Transverse colon (tissue), 4 donors: ENCODE measurements around the gene RACGAP1. TPM values are rescaled to one million over a fixed set of nuclear protein-coding genes. Genes with fewer than 3 reads are reported as not detected.

ENCODE experiments used
- DNase-seq: peaks from one replicate; pipeline ENCODE4 v3.0.0-alpha.2; 2019
- H3K27ac ChIP-seq, 4 donors: fragments of 200-600 bp; sonication (generic); 2 replicates each; pipeline ENCODE4 v1.5.1; 2016 to 2018; ENCODE audit warnings: inconsistent platforms in 4 of 4
- H3K27me3 ChIP-seq: fragments of 200-600 bp; sonication (generic); 2 replicates; pipeline ENCODE4 v1.5.1; 2017; ENCODE audit warnings: inconsistent platforms
- H3K36me3 ChIP-seq, 4 donors: fragments of 200-600 bp; sonication (generic); 2 replicates each; pipeline ENCODE4 v1.5.1; 2017 to 2019; ENCODE audit warnings: inconsistent platforms in 4 of 4
- H3K4me1 ChIP-seq, 4 donors: fragments of 200-600 bp; sonication (generic); 2 replicates each; pipeline ENCODE4 v1.5.1; 2017 to 2020; ENCODE audit warnings: inconsistent platforms in 4 of 4
- H3K4me3 ChIP-seq, 4 donors: fragments of 200-600 bp; sonication (generic); 1 replicate in 1 of 4; 2 replicates in 3 of 4; pipeline versions ENCODE4 v1.5.1 to v1.6.1; 2017 to 2019; ENCODE audit warnings: inconsistent platforms in 4 of 4
- H3K9me3 ChIP-seq, 2 donors: fragments of 200-600 bp; sonication (generic); 2 replicates each; pipeline ENCODE4 v1.5.1; 2017 to 2019; ENCODE audit warnings: inconsistent platforms in 2 of 2
- CTCF ChIP-seq, 5 experiments: fragments of 200-600 bp in 3 of 5; fragments of 450-650 bp in 2 of 5; sonication (generic) in 3 of 5; IDR thresholded peaks; 1 replicate in 2 of 5; 2 replicates in 3 of 5; pipeline ENCODE4 v1.5.1; 2016 to 2017; ENCODE audit warnings: antibody characterized with exemption in 5 of 5, inconsistent platforms in 3 of 5, mild to moderate bottlenecking in 2 of 5, moderate library complexity in 1 of 5
- EP300 ChIP-seq: sonication (generic); formaldehyde crosslinking; IDR thresholded peaks from one replicate; pipeline ENCODE4 v1.6.1; 2017; ENCODE audit warnings: antibody characterized with exemption, low read depth
- POLR2A ChIP-seq: fragments of 450-650 bp; IDR thresholded peaks from one replicate; pipeline ENCODE4 v1.6.1; 2016; ENCODE audit warnings: antibody characterized with exemption, mild to moderate bottlenecking, moderate library complexity
- POLR2AphosphoS5 ChIP-seq, 3 donors: sonication (generic); formaldehyde crosslinking; IDR thresholded peaks; one replicate each; pipeline ENCODE4 v1.6.1; 2016; ENCODE audit warnings: antibody characterized with exemption in 3 of 3
- WGBS, 2 donors: methylation state at CpG; one replicate each; pipeline ENCODE4 v1.1.5; 2018; ENCODE audit warnings: low coverage in 1 of 2; 5-methylcytosine and 5-hydroxymethylcytosine counted together
- in situ Hi-C, 4 donors: fragments of 200-750 bp; cut with MboI; loops; one replicate each; pipeline versions ENCODE4 v1.15.0 to v1.15.1; 2017; ENCODE audit warnings: low sequenced_read_pairs in 3 of 4, low pct_ligation_motif_present in 1 of 4, low pct_unique_long_range_greater_than_20kb in 1 of 4
- intact Hi-C: fragments of 100-400 bp; cut with DNase I; formaldehyde crosslinking; loops from one replicate; pipeline ENCODE4 v1.15.1; 2023; ENCODE audit warnings: low total_unique reads
- total RNA-seq, 4 donors: library from RNA; depleted of rRNA; stranded (reverse); fragments of >200 nt; gene quantifications; one replicate each; pipeline ENCODE4 v1.1.0, GENCODE V29; 2016

The RACGAP1 gene
- total RNA-seq, 4 donors from 2014 or later, result 5.0 to 13.4 (median 9.3) TPM

DNA sequence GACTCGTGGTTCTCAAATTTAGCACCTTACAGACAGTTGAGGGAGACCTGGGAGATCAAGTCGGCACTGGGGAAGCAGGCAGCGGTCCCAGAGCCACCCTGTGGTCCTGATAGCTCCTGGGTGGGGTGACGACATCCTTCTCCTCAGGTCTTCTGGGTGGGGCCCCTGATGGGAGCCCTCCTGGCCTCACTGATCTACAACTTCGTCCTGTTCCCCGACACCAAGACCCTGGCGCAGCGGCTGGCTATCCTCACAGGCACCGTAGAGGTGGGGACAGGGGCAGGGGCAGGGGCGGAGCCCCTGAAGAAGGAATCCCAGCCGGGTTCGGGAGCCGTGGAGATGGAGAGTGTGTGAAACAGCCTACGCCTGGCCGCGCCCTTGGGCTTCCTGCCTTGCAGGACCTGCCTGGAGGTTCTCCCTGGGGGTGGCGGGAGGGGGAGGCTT lies 50.0 kb downstream of the RACGAP1 start:
- 71% methylated on average over 17 of the region's 17 CpGs; no CpG with 5 or more reads in 1 of the 2 donors for WGBS, 2 donors
- no peak for DNase-seq
- intact Hi-C loops (no loop called here), in situ Hi-C loops (loop anchor here in 1 of 4 donors (10.0 kb wide), 1 partner anchor 79 kb away; the partner anchor contains the start of gene ASIC1)
- TF ChIP-seq POLR2AphosphoS5 (IDR thresholded peaks at IDR 0.05) (no peak), POLR2A (no peak), EP300 (no peak), CTCF (IDR thresholded peaks at IDR 0.05) (no peak)
- no peaks in the 10 kb centered on the region for H3K9me3 ChIP-seq
- H3K36me3 ChIP-seq, result no peaks in the 10 kb centered on the region
- no peak overlapping the region for H3K4me3 ChIP-seq
- H3K4me1 ChIP-seq, result peaks cover 0 to 14% (median 6%) of the 10 kb centered on the region in 4 donors
- peak overlapping the region in 3 of 4 donors; percentile 32 to 68 (median 38) for H3K27ac ChIP-seq
- H3K27me3 ChIP-seq, result no peaks in the 10 kb centered on the region

GRCh38 chr12:49974677-49975317 lies 50.5 kb downstream of the RACGAP1 start:
- Histone ChIP-seq H3K9me3 (no peaks in the 10 kb centered on the region), H3K36me3 (no peaks in the 10 kb centered on the region), H3K27ac (peak overlapping the region in 3 of 4 donors; percentile 32 to 68 (median 38)), H3K4me1 (peaks cover 0 to 14% (median 6%) of the 10 kb centered on the region in 4 donors), H3K4me3 (no peak overlapping the region), H3K27me3 (peaks cover 2% of the 10 kb centered on the region)
- 65% methylated on average over 8 of the region's 8 CpGs; no CpG with 5 or more reads in 1 of the 2 donors for WGBS, 2 donors
- intact Hi-C loops (no loop called here), in situ Hi-C loops (loop anchor here in 3 of 4 donors (5.0 to 25.0 kb wide), 4 partner anchors 78 to 213 kb away; partner anchors contain the start of gene ASIC1 (in 2 of the 3))
- TF ChIP-seq EP300 (no peak), CTCF (IDR thresholded peaks at IDR 0.05) (no peak), POLR2AphosphoS5 (IDR thresholded peaks at IDR 0.05) (no peak), POLR2A (no peak)
- DNase-seq, result no peak

- 73% methylated on average over 14 of the region's 15 CpGs; no CpG with 5 or more reads in 1 of the 2 donors for WGBS, 2 donors
- intact Hi-C loops, result no loop called here
- Histone ChIP-seq H3K4me3 (no peak overlapping the region), H3K36me3 (no peaks in the 10 kb centered on the region), H3K9me3 (no peaks in the 10 kb centered on the region), H3K27me3 (peaks cover 7% of the 10 kb centered on the region), H3K27ac (peak overlapping the region in 2 of 4 donors; percentile 32 to 68), H3K4me1 (peaks cover 0 to 14% (median 6%) of the 10 kb centered on the region in 4 donors)
- TF ChIP-seq EP300, result no peak
- no peak for TF ChIP-seq POLR2A
- peak; percentile 41 to 58 (median 44) for TF ChIP-seq CTCF (IDR thresholded peaks at IDR 0.05)
- in situ Hi-C loops, result loop anchor here in 3 of 4 donors (5.0 to 25.0 kb wide), 4 partner anchors 78 to 213 kb away; partner anchors contain the start of gene ASIC1 (in 2 of the 3)
- peak; percentile 65 for DNase-seq
These were observed 51.0 kb downstream of the RACGAP1 start for GRCh38 chr12:49974231-49974675.

DNA sequence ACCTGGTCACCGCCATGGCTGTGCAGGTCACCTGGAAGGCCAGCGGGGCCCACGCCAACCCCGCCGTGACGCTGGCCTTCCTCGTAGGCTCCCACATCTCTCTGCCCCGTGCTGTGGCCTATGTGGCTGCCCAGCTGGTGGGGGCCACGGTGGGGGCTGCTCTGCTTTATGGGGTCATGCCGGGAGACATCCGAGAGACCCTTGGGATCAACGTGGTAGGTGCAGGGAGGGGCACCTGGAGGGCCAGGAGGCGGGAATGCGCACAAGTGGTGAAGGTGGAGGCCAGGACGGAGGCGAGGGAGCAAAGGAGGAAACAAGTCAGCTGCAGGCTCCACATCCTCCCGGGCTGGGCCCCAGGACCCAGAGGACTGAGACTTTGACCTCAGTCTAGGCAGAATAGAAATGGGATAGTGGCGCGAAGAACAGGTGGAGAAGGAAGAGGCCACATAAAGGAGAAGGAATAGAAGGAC lies 51.9 kb downstream of the RACGAP1 start:
- Histone ChIP-seq H3K27me3 (peaks cover 16% of the 10 kb centered on the region), H3K36me3 (no peaks in the 10 kb centered on the region), H3K4me1 (peaks cover 0 to 14% (median 6%) of the 10 kb centered on the region in 4 donors), H3K9me3 (no peaks in the 10 kb centered on the region), H3K27ac (no peak overlapping the region), H3K4me3 (no peak overlapping the region)
- no peak for TF ChIP-seq EP300
- no peak for TF ChIP-seq CTCF (IDR thresholded peaks at IDR 0.05)
- TF ChIP-seq POLR2AphosphoS5 (IDR thresholded peaks at IDR 0.05), result no peak
- TF ChIP-seq POLR2A, result no peak
- in situ Hi-C loops, result loop anchor here in 3 of 4 donors (5.0 to 25.0 kb wide), 4 partner anchors 79 to 214 kb away; partner anchors contain the start of gene ASIC1 (in 2 of the 3)
- no peak for DNase-seq
- intact Hi-C loops, result loop anchor here (2.0 kb wide), 1 partner anchor 83 kb away; the partner anchor contains the start of gene ASIC1
- 62 to 79% methylated on average over 6 to 19 of the region's 19 CpGs for WGBS, 2 donors
